Daoy (cell line): ENCODE results near the gene CLSTN2. TPM values are rescaled to one million over a fixed set of nuclear protein-coding genes. Genes with fewer than 3 reads are reported as not detected.
"Not testable (repeated sequence)": the region's sequence is repeated elsewhere in the genome, so short reads cannot be mapped to it uniquely, and the experiment has no call there.

Experiments used
- DNase-seq: peaks from one replicate; pipeline ENCODE4 v3.0.0-alpha.2; 2015; ENCODE audit warnings: low read depth
- total RNA-seq: library from RNA; depleted of rRNA; stranded (reverse); fragments of >200 nt; shearing (Covaris generic); gene quantifications from 2 replicates; pipeline ENCODE4 v1.2.3, GENCODE V29; 2014

CLSTN2 gene
- total RNA-seq, 1 experiment from 2014 or later = 0.91 TPM

- DNase-seq = no peak
Observed at GRCh38 chr3:140421884-140422283, 486.9 kb downstream of the CLSTN2 start.

GRCh38 chr3:140423146-140423545, 488.2 kb downstream of the CLSTN2 start:
- DNase-seq = no peak

- DNase-seq = not testable (repeated sequence)
Observed at GRCh38 chr3:140423574-140423973, 488.6 kb downstream of the CLSTN2 start.

GRCh38 chr3:140424211-140424610, 489.2 kb downstream of the CLSTN2 start:
- no peak for DNase-seq

- DNase-seq = no peak
Observed at GRCh38 chr3:140424726-140425125, 489.7 kb downstream of the CLSTN2 start.

GRCh38 chr3:140427786-140428185, 492.8 kb downstream of the CLSTN2 start:
- DNase-seq = no peak

GRCh38 chr3:140428380-140428779, 493.4 kb downstream of the CLSTN2 start:
- DNase-seq = no peak

- no peak for DNase-seq
Observed at GRCh38 chr3:140429791-140430190, 494.8 kb downstream of the CLSTN2 start.

GRCh38 chr3:140430494-140430893, 495.5 kb downstream of the CLSTN2 start:
- DNase-seq = no peak

- no peak for DNase-seq
Observed at GRCh38 chr3:140432229-140432669, 497.3 kb downstream of the CLSTN2 start.

- no peak for DNase-seq
Observed at GRCh38 chr3:140433431-140433830, 498.4 kb downstream of the CLSTN2 start.

GRCh38 chr3:140434261-140434905, 499.4 kb downstream of the CLSTN2 start:
- no peak for DNase-seq

GRCh38 chr3:140436421-140436820, 501.4 kb downstream of the CLSTN2 start:
- DNase-seq = no peak

- no peak for DNase-seq
Observed at GRCh38 chr3:140438736-140439470, 503.9 kb downstream of the CLSTN2 start.

GRCh38 chr3:140439527-140439926, 504.5 kb downstream of the CLSTN2 start:
- no peak for DNase-seq

- DNase-seq = no peak
Observed at GRCh38 chr3:140440446-140440845, 505.5 kb downstream of the CLSTN2 start.

GRCh38 chr3:140441006-140441405, 506.0 kb downstream of the CLSTN2 start:
- DNase-seq = no peak

GRCh38 chr3:140442621-140443020, 507.6 kb downstream of the CLSTN2 start:
- no peak for DNase-seq

- no peak for DNase-seq
Observed at GRCh38 chr3:140443073-140443472, 508.1 kb downstream of the CLSTN2 start.

- no peak for DNase-seq
Observed at GRCh38 chr3:140443806-140444205, 508.8 kb downstream of the CLSTN2 start.

GRCh38 chr3:140446734-140447133, 511.7 kb downstream of the CLSTN2 start:
- no peak for DNase-seq

GRCh38 chr3:140447136-140447535, 512.2 kb downstream of the CLSTN2 start:
- DNase-seq = peak; percentile 57

GRCh38 chr3:140448001-140448400, 513.0 kb downstream of the CLSTN2 start:
- DNase-seq = no peak
